GM19397 (cell line): ENCODE data around the gene TEX14.
"Not testable (repeated sequence)": the region's sequence is repeated elsewhere in the genome, so short reads cannot be mapped to it uniquely, and the experiment has no call there.

ENCODE experiments used
- ATAC-seq: cut with Tn5 transposase; IDR thresholded peaks from one replicate; pipeline ENCODE4 v1.9.1; 2021; ENCODE audit warnings: mild to moderate bottlenecking, moderate library complexity; ENCODE audit not compliant: unreplicated experiment

TEX14 gene

DNA sequence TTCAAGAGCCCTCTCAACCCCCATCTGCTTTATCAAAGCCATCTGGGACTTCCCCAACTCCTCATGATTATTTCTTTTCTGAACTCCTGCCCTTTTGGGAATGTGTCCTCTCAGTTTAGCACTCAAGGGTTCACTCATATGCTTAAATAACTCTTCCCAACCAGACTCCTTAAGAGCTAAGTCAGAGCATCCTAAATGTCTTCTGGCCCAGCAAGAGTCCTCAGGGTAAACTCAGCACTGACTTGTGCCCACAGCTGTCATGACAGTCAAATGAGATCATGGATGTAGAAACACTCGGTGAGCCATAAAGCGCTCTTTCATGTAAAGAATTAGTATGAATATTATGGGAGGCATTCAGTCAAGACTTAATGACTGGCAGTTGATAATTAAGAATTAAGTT, 85.9 kb downstream of the TEX14 start:
- ATAC-seq, result no peak

DNA sequence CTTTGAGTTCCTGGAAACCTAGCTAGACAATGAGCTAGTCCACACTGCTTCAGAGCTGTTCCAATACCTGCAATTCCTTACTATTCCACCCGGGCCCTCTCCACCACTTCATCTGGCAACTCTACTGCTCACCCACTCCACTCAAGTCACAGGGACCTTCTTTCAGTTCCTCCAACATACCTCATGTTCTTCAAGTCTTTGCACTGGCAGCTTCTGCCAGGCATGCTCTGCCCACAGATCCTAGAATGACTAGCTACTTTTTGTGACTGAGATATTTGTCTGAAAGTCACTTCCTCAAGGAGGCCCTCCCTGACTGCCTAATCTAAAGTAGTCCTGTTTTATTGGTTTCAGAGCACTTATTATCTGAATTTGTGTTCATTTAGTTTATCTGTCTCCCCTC, 86.4 kb downstream of the TEX14 start:
- ATAC-seq, result no peak

DNA sequence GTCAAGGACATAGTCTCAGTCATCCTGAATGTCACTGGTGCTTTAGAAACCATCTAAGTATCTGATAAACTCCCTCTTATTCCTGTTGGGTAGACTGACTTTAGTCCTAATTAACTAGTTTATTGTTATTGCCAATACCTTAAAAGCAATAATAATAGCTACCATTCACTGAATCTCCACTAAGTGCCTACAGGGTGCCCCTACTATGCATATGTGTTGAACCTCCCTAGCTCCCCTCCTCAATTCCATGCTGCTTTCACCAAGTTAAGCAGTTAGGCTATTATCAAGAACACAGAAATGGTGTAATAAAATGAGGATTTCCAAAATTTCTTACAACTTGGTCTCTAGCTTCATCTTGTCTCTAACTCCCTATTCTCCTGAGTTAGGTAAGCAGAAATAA, 89.9 kb downstream of the TEX14 start:
- ATAC-seq, result no peak

DNA sequence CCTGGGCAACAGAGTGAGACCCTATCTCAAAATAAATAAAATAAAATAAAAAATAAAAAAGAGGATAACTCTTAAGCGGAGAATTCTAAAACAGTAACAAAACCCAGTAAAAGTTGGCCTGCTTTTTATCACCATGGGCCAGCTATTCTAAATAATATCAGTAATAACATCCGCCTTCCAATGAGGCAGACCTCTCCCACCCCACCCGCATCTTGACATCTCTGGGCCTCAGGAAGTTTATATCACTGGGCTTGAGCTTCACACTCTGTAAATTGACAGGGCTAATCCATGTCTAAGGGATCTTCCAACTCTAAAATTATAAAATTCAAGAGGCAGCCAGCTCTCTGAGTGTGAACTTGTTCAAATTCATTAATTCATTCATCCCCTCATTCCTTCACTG, 94.5 kb downstream of the TEX14 start:
- ATAC-seq, result no peak

DNA sequence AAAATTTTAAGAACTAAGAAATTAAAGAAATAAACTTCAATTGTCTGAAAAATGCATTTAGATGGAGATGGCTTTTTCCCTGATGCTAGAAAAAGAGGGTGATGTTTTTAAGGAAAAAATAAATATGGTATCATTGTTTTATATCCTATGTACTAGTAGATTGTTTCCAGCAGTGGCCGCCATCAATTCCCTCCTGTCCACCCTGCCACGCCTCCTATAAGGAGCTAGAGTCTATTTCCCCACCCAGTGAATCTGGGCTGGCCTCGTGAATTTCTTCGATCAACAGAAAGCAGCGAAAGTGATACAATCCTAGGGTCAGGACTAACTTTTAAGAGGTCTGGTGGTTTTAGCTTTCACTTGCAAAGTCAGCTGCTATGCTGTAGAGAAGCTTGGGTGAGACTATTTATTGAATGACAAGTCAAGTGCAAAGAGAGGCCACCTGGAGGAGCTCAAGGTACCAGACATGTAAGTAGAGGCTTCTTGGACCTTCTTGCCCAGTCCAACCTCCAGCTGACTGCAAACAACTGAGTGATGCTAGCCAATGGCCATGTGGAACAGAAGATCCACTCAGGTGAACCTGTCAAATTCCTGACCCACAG, 96.6 kb downstream of the TEX14 start:
- no peak for ATAC-seq

DNA sequence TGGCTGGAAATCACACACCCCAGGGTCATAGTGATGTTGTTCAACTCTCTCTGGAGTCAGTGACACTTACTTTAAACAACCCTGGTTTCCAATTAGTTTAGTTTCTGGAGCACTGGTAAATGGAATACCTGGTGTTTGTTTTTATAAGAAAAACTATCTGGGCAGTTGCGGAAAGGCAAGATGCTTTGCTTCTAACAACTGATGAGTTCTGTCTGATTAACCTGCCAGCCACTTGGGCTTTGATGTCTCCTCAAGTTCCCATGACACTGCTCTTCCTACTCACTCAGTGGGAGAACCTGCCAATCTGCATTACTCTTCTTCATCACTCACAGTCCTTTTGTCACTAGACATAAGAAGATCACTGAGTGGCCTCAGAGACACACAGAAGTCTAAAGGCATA, 98.7 kb downstream of the TEX14 start:
- ATAC-seq, result no peak

DNA sequence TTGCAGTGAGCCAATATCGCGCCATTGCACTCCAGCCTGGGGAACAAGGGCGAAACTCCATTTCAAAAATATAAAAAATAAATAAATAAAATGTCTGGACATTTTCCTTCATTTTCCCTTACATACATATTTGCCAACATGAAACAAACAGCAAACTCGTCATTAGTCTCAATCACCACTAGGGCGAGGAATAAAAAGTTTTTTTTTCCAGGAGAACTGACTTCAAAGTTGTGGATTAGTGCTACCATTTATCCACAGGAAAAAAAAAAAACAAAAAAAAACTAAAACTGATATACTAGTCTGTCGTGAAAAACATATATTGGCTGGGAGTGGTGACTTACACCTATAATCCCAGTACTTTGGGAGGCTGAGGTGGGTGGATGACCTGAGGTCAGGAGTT, 100.4 kb downstream of the TEX14 start:
- ATAC-seq, result no peak

DNA sequence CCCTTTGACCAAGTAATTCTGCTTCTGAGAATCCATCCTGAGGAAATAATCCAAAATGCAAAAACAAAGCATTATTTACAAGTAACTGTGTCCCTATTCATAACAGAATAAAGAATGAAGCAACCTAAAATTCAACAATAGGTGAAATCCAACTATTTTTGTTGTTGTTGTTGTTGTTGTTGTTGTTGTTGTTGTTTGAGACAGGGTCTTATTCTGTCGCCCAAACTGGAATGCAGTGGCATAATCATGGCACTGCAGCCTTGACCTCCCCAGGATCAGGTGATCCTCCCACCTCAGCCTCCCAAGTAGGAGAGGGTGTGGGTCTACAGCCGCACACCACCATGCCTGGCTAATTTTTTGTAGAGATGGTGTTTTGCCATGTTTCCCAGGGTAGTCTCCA, 101.5 kb downstream of the TEX14 start:
- ATAC-seq, result no peak

DNA sequence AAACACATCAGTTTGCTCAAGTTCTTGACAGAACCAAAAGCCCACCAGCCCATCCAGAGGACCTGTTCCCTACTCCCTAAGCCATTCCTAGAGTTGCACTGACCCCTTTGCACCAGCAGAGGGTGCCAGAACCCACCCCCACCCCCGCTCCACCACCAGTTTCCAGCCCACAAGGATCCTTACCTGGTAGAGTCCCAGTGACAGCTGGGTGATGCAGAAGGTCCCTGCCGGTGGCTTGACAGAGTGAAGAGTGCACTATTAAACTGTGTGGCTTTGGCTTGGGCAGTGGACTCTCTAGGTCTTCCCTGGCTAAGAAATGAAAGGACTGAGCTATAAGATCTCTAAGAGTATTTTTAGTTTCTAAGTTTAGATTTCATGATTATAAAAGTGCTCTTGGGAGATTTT, 104.1 kb downstream of the TEX14 start:
- ATAC-seq, result no peak

DNA sequence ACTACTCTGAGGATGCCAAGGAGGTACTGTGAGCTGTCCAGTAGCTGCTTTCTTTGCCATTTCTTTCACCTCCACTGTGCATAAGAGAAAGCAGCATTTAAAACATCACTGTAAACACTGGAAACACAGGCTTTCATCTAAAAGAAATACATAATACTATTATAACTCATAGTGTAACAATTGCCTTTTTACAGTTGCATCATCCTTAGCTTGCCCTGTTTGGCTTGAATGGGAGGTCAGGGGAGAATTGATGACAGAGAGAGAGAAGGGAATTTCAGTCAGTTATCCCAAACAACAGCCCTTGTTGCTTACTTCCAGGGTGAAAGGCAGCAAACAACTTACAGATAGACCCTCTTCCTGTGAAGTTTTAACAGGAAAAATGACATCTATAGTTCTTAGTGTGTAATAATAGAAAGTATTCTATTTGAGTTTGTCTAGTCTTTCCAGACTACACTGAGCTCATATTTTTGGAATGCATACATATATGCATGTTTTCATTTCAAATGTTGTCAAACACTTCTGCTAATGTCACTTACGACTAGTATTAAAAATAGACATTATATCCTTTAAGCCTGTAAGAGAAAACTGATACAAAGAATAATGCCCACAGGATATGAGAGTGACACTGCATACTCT, 105.7 kb downstream of the TEX14 start:
- no peak for ATAC-seq

DNA sequence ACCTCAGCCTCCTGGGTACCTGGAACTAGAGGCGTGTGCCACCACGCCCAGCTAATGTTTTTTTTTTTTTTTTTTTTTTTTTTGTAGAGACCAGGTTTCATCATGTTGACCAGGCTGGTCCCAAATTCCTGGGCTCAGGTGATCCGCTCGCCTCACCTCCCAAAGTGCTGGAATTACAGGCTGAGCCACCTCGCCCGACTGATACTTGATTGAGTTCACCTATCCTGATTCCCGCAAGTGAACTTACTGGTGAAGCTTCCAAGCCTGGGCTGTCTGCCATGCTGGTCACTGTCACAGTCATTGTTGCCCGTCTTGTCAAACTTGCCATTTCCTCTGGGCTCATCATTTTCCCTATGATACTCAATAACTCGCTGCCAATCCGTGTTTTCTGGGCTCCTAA, 106.3 kb downstream of the TEX14 start:
- ATAC-seq, result no peak

DNA sequence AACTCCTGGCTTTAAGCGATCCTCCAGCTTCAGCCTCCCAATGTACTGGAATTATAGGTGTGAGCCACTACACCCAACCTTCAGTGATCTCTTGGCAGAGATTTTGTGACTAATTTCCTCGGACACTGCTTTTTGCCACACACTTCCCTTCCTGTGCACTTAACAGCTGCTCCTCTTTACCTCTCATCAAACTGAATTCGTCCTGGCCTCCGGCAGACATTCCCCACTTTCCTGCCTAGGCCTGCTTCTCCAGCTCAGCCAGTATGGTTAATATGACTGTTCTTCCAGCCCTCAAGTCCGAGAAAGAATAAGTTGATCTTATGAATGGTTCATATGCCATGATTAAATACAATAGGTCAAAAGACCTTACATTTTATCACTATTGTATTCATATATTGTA, 108.4 kb downstream of the TEX14 start:
- no peak for ATAC-seq

DNA sequence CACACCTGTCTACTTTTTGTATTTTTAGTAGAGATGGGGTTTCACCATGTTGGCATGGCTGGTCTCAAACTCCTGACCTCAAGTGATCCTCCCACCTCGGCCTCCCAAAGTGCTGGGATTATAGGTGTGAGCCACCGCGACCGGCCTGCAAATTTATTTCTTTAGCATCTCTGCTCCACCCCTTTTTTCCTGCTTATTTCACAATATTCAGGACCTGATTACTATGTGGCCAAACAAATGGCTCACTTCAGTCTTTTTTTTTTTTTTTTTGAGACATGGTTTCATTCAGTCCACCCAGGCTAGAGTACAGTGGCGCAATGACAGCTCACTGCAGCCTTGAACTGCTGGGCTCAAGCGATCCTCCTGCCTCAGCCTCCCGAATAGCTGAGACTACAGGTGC, 109.1 kb downstream of the TEX14 start:
- ATAC-seq, result not testable (repeated sequence)

DNA sequence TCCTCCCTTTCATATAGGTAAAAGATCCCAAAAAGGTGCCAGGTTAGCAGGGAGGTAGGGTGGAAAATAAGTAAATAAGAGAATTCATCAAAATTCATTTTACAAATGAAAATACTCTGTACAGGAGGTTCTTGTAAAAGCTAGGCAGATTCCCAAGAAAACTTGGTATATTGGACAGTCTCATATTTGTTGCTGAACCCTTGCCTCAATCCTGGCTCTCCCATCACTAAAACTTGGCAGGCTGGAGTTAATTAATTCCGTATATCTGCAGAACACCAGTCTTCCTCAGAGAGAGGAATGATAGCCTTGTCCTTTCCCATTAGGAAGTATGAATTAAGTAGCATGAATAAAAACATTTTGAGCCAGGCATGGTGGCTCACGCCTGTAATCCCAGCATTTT, 111.2 kb downstream of the TEX14 start:
- no peak for ATAC-seq

DNA sequence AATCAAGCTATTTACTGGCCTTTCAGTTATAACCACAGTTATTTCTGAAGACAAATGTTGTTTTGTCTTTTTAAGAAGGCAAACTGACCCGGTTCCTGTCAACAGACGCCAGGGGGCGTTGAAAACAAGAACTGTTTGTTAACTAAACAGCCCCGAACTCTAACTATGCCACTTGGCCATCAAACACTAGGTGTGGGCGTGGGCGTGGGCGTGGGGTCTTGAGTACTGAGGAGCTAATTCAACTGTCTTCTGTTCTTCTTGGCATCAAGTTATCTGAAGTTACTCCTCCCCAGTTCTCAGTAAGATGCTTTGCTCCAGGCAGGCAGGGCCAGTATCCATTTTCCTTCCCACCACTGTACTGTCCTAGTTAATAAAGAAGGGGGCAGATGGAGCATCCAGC, 114.1 kb downstream of the TEX14 start:
- no peak for ATAC-seq

DNA sequence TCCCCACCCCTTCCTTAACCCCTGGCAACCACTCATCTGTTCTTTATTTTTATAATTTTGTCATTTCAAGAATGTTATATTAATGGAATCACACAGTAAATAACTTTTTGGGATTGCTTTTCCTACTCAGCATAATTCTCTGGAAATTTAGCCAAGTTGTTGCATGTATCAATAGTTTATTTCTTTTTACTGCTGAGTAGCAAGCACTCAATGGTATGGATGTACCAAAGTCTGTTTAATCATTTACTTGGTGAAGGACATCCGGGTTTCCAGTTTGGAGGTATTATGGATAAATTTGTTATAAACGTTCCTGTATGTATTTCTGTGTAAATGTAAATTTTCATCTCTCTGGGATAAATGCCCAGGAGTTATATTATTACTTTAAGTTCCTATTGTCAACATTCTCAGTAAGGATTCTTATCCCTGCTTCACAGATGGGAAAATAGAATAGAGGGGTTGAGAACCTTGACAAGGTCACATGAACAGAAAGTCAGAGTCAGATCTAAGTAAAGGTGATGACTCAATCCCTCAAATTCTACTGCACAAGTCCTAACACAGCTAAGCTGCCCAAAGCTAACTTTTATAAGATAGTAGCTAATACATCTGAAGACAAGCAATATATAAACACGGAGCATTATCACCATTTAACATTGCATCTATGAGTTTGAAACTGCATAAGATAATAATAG, 115.0 kb downstream of the TEX14 start:
- ATAC-seq, result no peak

DNA sequence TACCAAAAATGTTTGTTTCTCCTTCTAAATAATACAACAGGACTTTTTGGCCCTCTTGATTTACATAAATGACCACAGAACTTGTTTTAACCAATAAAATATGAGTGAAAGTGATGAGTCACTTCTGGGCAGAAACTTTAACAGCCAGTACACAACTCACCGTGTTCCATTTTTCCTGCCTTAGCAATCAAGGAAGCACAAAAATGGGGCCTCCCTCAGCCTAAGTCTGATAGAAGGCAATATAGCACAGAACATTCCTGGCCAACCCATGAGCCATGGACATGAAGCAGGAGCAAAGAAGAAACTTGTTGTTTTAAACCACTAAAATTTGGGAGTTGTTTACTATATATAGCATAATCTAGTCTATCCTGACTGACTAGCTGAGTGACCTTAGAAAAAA, 116.3 kb downstream of the TEX14 start:
- no peak for ATAC-seq

DNA sequence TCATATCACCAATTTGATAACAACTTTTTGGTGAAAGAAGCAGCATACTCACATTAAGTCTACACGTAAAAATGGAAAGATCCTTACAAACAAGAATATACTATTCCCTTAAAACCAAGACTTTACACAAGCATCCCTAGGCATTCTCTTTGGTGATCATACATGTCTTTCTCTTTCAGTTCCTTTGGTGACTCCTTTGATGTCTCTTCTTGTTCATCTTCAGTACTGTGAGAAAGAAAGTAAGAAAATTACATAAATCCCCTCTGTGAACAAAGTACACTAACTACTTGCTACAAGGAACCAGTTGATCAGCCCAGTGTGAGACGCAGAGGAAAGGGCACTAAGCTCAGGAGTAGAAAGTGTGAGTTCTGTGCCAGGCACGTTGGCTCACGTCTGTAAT, 117.8 kb downstream of the TEX14 start:
- no peak for ATAC-seq

DNA sequence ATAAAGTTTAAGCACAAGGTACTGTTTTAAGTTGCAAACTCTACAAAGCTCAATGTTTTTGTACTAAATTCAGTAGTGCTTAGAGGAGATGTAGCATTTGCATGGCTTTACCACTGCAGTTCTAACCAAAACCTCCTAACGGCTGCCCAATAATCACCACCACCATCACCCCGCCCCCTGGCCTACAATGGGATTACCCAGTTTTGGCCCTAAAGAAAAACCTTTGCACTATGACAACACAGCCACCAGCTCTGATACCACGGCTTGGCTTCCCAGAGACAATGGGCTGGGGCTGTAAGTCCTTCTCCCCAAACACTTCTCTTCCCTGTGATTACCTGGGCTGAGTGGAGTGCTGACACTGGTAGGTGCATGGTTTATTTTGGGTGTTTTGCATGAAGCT, 119.0 kb downstream of the TEX14 start:
- no peak for ATAC-seq

DNA sequence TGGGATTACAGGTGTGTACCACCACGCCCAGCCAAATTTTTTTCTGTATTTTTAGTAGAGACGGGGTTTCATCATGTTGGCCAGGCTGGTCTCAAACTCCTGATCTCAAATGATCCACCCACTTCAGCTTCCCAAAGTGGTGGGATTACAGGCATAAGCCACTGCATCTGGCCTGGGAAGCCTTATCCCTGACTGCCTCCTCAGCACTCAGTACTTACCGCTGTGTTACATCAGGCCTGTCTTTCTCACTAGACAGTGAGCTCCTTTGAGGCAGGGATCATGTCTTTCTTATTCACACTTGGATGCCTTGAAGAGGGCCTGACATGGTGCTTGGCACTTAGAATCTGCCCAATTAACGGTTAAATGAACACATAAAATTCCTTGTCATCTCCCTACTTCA, 121.1 kb downstream of the TEX14 start:
- ATAC-seq, result no peak

DNA sequence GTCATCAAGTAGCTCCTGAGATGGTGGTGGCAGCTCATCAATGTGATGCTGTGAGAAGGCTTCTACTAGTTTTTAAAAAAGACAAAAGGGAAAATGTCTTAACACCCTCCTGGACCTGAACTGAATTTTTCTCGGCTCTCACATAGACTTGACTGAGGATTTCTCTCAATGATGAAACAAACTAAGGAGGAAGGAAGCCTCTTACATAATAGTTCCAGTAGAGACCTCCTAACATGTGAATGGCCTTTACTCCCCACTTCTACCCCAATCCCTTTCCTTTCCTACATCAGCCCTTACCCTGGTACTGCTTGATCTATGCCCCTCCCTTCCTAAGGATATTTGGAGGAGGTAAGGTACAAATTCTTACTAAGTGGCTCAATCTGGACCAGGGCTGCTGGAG, 122.6 kb downstream of the TEX14 start:
- no peak for ATAC-seq

DNA sequence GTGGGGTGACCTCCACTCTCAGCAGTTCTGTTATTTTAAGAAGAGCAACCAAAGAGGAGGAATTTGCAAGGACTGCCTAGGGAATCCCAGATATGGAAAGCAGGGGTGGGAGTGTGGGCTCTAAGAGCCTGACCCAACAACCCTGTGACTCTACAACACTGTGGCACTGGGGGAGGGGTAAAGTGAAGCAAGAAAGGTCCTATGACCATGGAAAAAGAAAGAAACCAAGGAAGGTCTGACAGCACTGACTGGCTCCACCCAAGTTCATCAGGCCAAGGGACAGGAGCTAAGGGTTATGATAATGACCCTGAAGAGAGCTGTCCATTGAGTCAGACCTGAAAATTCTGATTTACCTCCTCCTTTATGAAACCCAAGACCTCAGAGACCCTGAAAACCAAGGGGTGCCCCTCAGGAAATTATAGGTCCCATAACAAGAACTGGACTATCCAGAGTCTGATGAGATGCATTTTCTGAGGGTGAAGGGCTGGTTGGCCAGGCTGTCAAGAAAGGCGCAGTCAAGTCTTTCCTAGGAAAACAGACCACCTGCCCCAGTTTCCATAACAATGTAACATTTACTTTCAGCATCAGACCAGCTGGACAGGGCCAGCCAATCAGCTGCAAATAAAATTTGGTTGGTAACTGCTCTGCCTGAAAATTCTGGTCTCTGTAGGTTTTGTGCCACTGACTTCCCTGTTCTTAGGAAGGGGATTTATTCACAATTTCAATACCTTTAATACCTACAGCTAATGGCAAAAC, 123.6 kb downstream of the TEX14 start:
- ATAC-seq, result no peak
